NCI-H1694 (cell line): ENCODE data around the gene NIM1K.
"Not testable (repeated sequence)": the region's sequence is repeated elsewhere in the genome, so short reads cannot be mapped to it uniquely, and the experiment has no call there.

Experiments used
- DNase-seq: peaks from one replicate; lab custom pipeline; 2025; lab: John Stamatoyannopoulos, UW

NIM1K gene

DNA sequence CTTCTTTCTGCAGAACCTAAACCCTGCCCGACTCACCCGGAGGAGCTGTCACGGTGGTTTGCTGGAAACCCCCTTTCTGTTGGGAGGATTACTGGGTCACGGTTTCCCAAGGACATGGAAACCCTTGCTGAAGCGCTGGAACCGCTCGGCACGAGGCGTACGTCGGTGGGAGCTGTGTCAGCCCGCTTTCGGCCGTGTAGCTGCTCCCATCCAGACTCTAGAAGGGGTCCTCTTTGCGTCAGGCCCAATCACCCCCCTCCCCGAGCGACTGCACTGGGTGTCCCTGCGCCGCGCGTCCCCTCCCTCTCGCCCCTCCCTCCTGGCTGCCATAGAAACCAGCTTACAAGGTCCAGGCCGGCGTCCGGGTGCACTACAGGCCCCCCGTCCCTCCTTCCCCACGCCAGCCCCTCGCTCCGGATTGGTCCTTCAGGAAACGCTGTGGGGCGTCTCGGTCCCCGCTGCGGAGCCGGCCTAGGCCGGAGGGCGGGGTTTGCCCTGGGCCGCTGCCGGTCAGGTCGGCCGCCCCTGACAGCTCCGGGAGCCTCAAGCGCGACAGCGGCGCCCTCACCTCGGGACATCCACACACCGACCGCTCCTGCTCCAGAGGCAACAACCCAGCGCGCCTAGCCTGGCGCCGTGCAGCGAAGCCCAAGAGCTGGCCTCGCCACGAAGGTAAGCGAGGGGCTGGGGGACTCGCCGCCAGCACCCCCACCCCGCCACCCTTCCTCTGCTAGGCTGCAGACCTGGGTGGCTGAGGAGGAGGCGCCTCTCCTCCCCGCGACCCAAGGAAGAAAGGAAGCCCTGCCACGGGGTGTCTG is at the start of gene NIM1K:
Gene NIM1K (plus strand): TSS at position 486 of the 818 bp plus-strand sequence. CDS start 53,551 bp downstream, outside the sequence.
- peak; percentile 10 for DNase-seq

DNA sequence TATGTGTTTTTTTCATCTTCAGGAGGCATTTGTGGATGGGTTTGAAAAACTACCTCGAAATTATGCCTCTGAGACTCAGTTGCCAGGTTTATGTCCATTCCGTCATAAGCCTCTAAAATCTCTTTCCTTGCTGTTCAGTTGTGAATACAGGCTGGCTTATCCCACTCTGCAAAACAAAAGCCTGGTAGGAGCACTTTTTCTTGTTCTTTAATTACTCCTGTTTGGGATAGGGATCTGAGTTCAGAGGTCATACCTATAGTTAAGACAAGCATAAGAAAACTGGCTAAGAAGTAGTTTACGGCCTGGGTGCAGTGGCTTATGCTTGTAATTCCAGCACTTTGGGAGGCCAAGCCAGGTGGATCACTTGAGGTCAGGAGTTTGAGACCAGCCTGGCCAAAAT is 47.0 kb upstream of the NIM1K start:
- no peak for DNase-seq

DNA sequence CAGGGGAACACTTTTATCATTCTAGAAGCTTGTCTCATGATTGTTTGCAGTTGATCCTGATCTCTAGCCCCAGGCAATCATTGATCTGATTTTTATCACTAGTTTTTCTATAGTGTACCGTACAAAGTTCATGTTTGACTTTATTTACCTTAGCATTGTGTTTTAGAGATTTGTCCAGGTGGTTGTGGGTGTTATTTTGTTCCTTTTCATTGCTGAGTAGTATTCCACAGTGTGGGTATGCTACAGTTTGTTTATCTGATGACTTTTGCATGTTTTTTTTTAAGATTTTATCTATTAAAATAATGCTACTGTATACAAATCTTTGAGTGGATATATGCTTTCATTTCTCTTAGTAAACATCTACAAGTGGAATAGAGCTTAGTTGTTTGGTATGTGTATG is 45.1 kb upstream of the NIM1K start:
- no peak for DNase-seq

DNA sequence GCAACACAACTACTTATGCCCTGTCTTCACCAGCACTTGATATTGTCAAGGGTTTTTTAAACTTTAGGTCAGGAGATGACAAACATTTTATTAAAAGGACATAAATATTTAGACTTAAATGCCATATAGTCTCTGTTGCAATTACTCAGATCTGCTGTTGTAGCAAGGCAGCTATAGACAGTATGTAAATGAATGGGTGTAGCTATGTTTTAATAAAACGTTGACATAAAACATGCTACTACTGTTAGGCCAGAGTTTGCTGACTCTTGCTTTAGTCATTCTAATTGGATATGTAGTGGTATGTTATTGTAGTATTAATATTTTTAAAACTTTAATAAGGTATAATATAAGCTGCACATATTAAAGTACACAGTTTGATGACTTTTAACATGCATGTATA is 43.6 kb upstream of the NIM1K start:
- DNase-seq = no peak

DNA sequence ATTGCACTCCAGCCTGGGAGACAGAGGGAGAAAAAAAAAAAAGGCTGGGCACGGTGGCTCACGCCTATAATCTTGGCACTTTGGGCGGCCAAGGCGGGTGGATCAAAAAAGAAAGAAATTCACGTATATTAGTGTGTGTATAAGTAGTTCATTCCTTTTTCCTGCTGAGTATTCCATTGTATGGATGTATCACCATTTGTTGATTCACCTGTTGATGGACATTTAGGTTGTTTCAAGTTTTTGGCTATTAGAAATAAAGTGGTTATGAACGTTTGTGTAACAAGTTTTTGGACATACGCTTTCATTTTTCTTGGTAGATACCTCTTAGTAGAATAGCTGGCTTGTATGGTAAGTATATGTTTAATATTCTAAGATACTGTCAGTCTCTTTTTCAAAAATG is 42.8 kb upstream of the NIM1K start:
- no peak for DNase-seq

DNA sequence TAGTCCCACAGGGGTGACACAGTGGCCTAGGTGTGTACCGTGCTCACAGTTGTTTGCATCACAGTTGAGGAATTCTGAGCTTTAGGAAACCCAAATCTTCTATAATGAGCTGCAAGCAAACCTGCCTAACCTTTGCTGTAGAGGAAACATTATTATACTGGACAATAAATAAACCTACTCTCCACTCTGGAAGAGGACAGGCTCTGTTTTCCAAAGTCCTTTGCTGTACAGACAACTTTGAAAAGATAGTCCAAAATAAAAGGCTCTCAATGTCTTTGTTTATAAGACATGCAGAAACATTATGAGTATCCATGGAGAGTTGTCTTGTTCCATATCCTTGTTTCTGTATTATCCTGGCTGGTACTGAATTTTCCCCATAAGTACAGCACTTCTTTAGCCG is 42.0 kb upstream of the NIM1K start:
- no peak for DNase-seq

DNA sequence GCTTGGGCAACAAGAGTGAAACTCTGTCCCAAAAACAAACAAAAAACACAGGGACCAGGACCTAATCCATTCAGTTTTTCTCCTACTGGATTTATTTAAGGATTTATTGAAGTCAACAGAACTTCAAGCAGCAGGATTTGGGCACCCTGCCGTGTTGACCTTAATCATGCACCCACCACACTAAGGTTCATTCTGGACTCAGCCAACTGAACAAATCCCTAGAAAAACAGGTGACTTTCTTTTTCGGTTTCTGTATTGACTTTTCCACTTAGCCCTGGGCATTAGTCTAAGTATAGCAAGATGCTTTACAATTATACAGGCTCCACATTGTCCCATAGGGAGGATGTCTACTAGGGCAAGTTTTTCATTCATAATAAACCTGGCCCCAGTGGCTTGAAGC is 41.3 kb upstream of the NIM1K start:
- DNase-seq = no peak

DNA sequence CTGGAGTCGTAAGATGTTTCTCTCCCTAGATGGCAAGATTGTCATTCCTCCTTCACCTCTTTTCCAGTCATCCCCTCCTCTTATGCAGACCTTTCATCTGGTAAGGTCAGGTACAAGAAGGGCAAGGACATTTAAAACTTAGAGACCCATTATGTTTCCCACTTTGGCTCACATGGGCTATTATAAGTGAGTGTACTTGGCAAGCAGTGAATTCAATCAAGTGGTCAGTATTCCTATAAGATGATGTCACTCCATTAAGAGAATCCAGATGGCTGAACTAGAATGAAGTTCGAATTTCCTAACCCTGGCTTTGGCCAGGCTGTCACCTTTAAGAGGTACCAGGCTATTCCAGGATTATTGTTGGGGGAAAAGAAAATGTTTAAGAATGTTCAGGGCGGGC is 39.1 kb upstream of the NIM1K start:
- no peak for DNase-seq

DNA sequence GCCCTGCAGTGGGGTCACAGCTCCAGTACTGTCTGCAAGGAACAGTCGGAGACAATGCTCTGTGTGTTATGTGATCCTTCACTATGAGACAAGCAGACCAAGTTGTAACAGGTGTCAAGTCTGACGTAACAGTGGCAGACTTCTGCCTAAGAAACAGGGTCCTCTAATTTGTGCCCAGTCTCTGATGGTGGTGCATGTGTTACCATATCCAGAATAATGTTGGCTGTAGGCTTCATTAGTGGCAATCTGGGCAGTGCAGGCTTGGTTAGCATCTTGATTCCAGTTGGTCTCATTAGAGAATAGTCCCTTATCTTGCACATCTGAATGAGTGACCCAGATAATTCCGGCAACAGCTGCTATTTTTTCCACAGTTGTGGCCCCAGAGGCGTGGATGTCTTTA is 37.6 kb upstream of the NIM1K start:
- DNase-seq = no peak

DNA sequence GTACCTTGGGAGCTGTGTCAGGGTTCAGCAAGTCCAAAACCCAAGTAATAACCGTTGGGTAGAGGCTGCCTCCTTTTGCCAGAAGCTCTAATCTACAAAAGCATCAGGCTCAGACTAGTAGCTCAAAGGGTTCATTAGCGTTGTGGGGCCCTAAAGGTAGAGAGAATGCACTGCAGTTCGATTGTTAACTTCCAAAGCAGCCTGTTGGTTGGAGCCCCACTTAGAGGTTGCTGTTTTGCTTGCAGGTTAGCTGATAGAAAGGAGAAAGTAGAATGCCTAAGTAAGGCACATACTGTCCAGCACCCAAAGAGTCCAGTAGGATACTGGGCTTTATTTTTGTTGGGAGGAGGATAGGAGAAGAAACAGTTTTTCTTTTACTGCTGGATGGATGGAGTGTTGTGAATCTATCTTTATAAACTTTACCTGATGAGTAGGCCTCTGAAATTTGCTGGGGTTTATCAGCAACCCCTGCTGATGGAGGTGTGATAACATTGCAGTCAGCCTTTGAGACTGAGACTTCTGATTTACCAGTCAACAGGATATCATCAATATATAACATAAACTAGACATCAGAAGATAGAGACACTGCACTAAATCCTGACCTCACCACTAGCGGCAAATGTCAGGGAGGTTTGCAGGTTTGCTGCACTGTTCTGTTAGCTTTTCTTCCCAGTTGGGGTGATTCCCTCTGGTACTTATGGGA is 36.5 kb upstream of the NIM1K start:
- no peak for DNase-seq

DNA sequence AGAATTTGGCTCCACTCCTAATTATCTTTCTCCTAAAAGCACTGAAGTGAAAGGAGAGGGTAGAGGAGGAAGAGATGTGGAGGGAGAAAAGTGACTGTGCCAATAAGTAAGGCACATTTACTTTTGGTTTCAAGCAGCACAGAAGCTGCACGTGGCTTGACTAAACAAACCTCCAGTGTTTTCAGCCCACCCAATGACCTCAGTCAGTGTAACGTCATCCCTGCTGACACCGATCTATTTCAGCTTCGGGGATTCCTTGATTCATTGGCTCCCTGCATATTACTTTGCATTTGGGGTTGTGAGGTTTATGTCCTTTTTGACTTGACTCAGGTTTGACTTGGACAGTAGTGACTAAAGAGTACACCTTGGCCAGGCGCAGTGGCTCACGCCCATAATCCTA is 35.6 kb upstream of the NIM1K start:
- DNase-seq = no peak

DNA sequence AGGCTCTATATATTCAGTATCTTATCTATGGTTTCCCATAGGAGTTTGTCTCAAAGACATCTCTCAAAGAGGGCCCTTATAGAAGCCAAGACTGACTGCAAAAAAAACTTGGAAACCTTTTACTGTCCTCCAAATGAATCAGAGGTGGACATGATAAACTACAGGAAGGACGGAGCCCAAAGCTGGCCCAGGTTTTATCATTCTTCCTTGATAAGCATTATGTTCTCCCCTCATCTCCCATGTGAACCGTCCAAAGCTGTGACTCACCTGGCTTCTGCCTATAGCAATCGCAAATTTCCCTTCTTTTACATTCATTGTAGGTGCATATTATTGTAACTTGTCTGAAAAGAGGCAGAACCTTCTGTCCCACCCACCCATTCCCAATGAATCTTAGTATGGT is 35.0 kb upstream of the NIM1K start:
- no peak for DNase-seq

DNA sequence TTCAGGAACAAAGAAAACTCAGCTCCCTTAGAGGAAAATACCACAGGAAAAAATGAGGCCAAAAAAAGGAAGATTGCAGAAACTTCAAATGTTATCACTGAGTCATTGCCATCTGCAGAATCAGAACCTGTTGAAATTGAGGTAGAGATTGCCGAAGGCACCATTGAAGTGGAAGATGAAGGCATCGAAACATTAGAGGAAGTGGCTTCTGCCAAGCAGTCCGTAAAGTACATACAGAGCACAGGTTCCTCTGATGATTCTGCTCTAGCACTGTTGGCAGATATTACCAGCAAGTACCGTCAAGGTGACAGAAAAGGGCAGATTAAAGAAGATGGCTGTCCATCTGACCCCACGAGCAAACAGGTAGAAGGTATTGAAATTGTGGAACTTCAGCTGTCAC is 30.8 kb upstream of the NIM1K start:
- DNase-seq = no peak

DNA sequence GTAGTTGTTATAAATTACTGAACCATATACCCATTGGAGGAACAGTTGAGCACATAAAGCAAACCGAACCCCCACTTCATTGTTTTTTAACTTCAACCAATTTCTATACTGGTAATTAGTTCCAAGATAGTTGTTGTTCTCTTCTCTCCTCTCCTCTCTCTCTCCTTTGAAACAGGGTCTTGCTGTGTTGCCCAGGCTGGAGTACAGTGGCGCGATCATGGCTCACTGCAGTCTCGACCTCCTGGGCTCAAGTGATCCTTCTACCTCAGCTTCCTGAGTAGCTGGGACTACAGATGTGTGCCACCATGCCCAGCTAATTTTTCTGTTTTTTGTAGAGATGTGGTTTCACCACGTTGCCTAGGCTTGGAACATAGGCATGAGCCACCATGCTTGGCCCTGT is 27.2 kb upstream of the NIM1K start:
- not testable (repeated sequence) for DNase-seq

DNA sequence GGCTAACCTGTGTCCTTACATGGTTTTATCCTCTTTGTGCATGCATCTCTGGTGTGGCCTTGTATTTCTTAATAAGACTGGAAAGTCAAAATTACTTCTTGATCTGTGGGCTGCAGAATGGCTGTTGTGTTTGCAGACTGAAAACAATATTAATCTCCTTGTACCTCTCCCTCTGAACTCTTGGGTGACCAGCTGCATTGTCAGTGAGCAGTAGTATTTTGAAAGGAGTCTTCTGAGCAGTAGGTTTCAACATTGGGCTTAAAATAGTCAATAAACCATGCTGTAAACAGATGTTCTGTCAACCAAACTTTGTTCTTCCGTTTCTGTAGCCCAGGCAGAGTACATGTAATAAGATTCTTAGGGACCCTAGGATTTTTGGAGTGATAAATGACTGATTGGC is 26.7 kb upstream of the NIM1K start:
- DNase-seq = no peak

DNA sequence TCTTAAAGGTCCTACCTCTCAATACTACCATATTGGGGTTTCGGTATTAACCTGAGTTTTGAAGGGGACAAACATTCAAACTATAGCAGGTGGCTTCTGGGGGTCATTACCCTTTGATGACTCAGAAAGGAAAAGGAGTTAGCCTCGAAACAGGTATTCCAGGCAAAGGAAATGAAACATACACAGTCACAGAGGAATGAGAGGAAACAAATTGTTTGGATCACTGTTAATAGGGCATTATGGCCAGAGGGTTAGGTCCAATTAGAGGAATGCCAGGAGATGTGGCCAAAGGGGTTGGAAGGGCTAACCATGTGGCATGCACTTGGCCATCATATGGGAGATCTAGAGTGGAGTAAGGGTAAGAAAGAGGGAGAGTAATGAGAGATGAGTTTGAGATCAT is 23.9 kb upstream of the NIM1K start:
- DNase-seq = no peak

DNA sequence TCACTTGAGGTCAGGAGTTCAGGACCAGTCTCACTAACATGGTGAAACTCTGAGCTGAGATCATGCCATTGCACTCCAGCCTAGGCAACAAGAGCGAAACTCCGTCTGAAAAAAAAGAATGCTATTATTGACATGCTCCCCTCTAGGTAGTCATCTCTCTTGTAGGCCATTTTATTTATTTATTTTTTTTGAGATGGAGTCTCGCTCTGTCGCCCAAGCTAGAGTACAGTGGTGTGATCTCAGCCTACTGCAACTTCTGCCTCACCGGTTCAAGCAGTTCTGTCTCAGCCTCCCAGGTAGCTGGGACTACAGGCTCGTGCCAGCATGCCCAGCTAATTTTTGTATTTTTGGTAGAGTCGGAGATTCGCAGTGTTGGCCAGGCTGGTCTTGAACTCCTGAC is 20.6 kb upstream of the NIM1K start:
- DNase-seq = no peak

DNA sequence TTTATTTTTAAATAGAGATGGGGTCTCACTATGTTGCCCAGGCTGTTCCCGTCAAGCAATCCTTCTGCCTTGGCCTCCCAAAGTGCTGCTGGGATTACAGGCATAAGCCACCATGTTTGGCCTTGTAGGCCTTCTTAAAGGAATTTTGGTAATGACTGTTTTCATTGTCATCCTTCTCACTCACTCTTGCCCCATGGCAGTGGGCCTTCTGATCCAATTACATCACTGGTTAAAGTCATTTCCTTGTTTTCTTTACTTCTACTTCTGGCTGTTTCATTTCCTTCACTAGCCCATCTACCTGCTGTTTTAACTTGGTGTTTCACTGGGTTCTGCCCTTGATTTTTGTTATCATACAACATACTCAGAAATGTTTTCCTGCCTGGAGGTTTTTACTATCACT is 20.1 kb upstream of the NIM1K start:
- no peak for DNase-seq

DNA sequence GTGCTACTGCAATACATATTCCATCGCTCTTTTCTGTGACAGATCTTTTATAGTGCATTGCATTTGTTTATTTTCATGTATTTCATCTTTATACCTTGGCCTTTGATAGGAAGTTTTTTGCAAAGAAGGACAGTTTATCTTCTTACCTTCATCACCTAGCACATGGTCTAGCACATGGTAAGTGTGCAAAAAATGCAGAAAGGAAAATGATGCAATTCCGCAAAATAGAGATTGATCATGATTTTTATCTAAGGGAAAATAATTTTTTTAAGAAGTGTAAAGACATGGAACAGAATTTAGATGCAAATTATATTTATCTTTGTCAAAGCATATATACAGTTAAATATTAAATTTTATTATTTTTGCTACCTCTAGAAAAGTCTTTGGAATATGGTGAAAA is 19.2 kb upstream of the NIM1K start:
- no peak for DNase-seq

DNA sequence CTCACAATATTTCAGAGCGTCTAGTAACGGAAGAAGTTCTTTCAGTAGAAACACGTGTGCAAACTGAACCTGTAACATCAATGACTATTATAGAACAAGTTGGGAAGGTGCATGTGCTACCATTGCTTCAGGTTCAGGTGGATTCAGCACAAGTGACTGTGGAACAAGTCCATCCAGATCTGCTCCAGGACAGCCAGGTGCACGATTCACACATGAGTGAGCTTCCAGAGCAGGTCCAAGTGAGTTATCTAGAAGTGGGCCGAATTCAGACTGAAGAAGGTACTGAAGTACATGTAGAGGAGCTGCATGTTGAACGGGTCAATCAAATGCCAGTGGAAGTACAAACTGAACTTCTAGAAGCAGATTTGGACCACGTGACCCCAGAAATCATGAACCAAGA is 17.4 kb upstream of the NIM1K start:
- DNase-seq = no peak

DNA sequence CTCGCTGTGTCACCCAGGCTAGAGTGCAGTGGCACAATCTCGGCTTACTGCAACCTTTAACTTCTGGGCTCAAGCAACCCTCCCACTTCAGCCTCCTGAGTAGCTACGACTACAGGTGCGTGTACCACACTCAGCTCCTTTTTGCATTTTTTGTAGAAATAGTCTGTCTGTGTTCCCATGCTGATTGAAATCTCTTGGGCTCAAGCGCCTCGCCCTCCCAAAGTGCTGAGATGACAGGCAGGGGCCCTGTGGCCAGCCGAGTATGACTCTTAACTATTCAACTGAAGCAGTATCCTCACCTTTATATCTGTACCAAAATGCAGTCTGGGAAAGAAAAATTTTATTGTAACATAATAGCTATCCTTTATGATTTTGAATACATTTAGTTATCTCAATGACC is 12.2 kb upstream of the NIM1K start:
- DNase-seq = no peak

DNA sequence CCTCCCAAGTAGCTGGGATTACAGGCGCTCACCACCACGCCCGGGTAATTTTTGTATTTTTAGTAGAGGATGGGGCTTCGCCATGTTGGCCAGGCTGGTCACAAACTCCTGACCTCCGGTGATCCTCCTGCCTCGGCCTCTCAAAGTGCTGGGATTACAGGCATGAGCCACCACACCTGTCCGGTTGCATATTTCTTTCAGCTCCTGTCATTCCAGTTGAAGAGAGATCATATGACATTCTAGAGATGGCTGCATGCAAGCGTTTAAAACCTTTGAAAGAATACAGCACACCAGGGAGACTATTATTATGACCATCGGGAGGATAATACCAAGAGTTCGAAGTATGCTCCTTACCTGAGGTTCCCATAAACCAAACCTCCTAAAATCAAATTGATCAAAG is 9.6 kb upstream of the NIM1K start:
- no peak for DNase-seq

DNA sequence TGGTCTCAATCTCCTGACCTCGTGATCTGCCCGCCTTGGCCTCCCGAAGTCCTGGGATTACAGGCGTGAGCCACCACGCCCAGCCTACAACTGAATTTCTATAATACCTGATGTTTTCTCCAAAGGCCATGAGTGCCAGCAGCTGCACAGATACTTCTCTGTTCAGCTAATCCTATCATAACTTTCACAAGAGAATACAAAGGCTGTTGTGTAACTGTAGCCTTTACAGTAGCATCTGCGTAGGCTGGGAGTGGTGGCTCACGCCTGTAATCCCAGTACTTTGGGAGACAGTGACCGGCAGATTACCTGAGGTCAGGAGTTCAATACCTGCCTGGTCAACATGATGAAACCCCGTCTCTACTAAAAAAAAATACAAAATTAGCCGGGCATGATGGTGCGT is 8.9 kb upstream of the NIM1K start:
- not testable (repeated sequence) for DNase-seq
